ENCODE results near the gene CUBN. TPM values are rescaled to one million over a fixed set of nuclear protein-coding genes. Genes with fewer than 3 reads are reported as not detected.

The CUBN gene
- total RNA-seq, 4 donors from 2014 or later, result 9.2 to 38.9 (median 25.4) TPM

GRCh38 chr10:16942381-16943078 lies 187.1 kb downstream of the CUBN start:
- no peaks in the 10 kb centered on the region for H3K27me3 ChIP-seq
- DNase-seq (ENCODE audit: low spot score in 2 of 2), result no peak
- WGBS, 2 donors, result 59 to 65% methylated on average over 4 of the region's 4 CpGs
- H3K36me3 ChIP-seq, result no peaks in the 10 kb centered on the region
- H3K27ac ChIP-seq, result peak overlapping the region in 3 of 4 donors; percentile 55 to 85 (median 84)
- peaks cover 0 to 37% (median 17%) of the 10 kb centered on the region in 4 donors for H3K4me1 ChIP-seq
- no peaks in the 10 kb centered on the region for H3K9me3 ChIP-seq
- no peak overlapping the region for H3K4me3 ChIP-seq
- TF ChIP-seq EP300 (IDR thresholded peaks at IDR 0.05), result no peak
- TF ChIP-seq POLR2A (IDR thresholded peaks at IDR 0.05), result no peak
- TF ChIP-seq CTCF (IDR thresholded peaks at IDR 0.05), result no peak

GRCh38 chr10:16941870-16942269 lies 187.7 kb downstream of the CUBN start:
- Histone ChIP-seq H3K27ac (no peak overlapping the region), H3K4me1 (peaks cover 0 to 37% (median 17%) of the 10 kb centered on the region in 4 donors), H3K4me3 (no peak overlapping the region), H3K27me3 (no peaks in the 10 kb centered on the region), H3K9me3 (no peaks in the 10 kb centered on the region), H3K36me3 (no peaks in the 10 kb centered on the region)
- WGBS, 2 donors, result 88 to 91% methylated on average over 4 of the region's 4 CpGs
- no peak for DNase-seq (ENCODE audit: low spot score in 2 of 2)
- no peak for TF ChIP-seq CTCF (IDR thresholded peaks at IDR 0.05)
- TF ChIP-seq POLR2A (IDR thresholded peaks at IDR 0.05), result no peak
- no peak for TF ChIP-seq EP300 (IDR thresholded peaks at IDR 0.05)

- no peak overlapping the region for H3K4me3 ChIP-seq
- H3K9me3 ChIP-seq, result no peaks in the 10 kb centered on the region
- DNase-seq (ENCODE audit: low spot score in 2 of 2), result no peak
- peaks cover 0 to 3% (median 0%) of the 10 kb centered on the region in 3 donors for H3K36me3 ChIP-seq
- H3K4me1 ChIP-seq, result peaks cover 0 to 37% (median 17%) of the 10 kb centered on the region in 4 donors
- H3K27me3 ChIP-seq, result no peaks in the 10 kb centered on the region
- TF ChIP-seq POLR2A (IDR thresholded peaks at IDR 0.05), result no peak
- no peak overlapping the region for H3K27ac ChIP-seq
- WGBS, 2 donors, result 96 to 97% methylated on average over 3 of the region's 3 CpGs
Measured at GRCh38 chr10:16941067-16941466, 188.5 kb downstream of the CUBN start.

- 64 to 71% methylated on average over 3 of the region's 3 CpGs for WGBS, 2 donors
- TF ChIP-seq EP300 (IDR thresholded peaks at IDR 0.05), result no peak
- Histone ChIP-seq H3K36me3 (peaks cover 0 to 6% (median 0%) of the 10 kb centered on the region in 3 donors), H3K4me3 (no peak overlapping the region), H3K27ac (no peak overlapping the region), H3K27me3 (no peaks in the 10 kb centered on the region), H3K4me1 (peaks cover 0 to 23% (median 5%) of the 10 kb centered on the region in 4 donors), H3K9me3 (no peaks in the 10 kb centered on the region)
- no peak for DNase-seq (ENCODE audit: low spot score in 2 of 2)
Measured at GRCh38 chr10:16938952-16939351, 190.7 kb downstream of the CUBN start.

- H3K4me1 ChIP-seq, result peaks cover 0 to 8% (median 0%) of the 10 kb centered on the region in 4 donors
- H3K9me3 ChIP-seq, result no peaks in the 10 kb centered on the region
- TF ChIP-seq POLR2A (IDR thresholded peaks at IDR 0.05) (no peak), CTCF (IDR thresholded peaks at IDR 0.05) (no peak), EP300 (IDR thresholded peaks at IDR 0.05) (no peak)
- H3K36me3 ChIP-seq, result peaks cover 0 to 29% (median 0%) of the 10 kb centered on the region in 3 donors
- no peak for DNase-seq (ENCODE audit: low spot score in 2 of 2)
- WGBS, 2 donors, result 92 to 100% methylated on average over 2 of the region's 2 CpGs
- H3K27ac ChIP-seq, result peak overlapping the region in 2 of 4 donors; percentile 23 to 26
- no peaks in the 10 kb centered on the region for H3K27me3 ChIP-seq
- no peak overlapping the region for H3K4me3 ChIP-seq
Measured at GRCh38 chr10:16934461-16934860, 195.2 kb downstream of the CUBN start.

GRCh38 chr10:16933783-16934182 lies 195.8 kb downstream of the CUBN start:
- TF ChIP-seq CTCF (IDR thresholded peaks at IDR 0.05) (peak in 1 of 5 experiments; percentile 17), EP300 (IDR thresholded peaks at IDR 0.05) (peak in 1 of 2 donors; percentile 76), POLR2A (IDR thresholded peaks at IDR 0.05) (no peak)
- Histone ChIP-seq H3K9me3 (no peaks in the 10 kb centered on the region), H3K4me1 (peaks cover 0 to 8% (median 0%) of the 10 kb centered on the region in 4 donors), H3K27me3 (no peaks in the 10 kb centered on the region), H3K27ac (peak overlapping the region in 2 of 4 donors; percentile 23 to 26), H3K4me3 (no peak overlapping the region), H3K36me3 (peaks cover 0 to 29% (median 0%) of the 10 kb centered on the region in 3 donors)
- 64 to 69% methylated on average over 4 of the region's 4 CpGs for WGBS, 2 donors
- peak; percentile 58 to 75 for DNase-seq (ENCODE audit: low spot score in 2 of 2)

Measured in tibial nerve (tissue), 4 donors.